Hypothalamus (tissue), 51 donors: ENCODE data around the gene SEC24A.
A peak's percentile ranks its signal among the peaks of the same experiment; 100 is the strongest.
"Not testable (repeated sequence)": the region's sequence is repeated elsewhere in the genome, so short reads cannot be mapped to it uniquely, and the experiment has no call there.

Experiments
- DNase-seq, 51 donors: peaks; one replicate each; lab custom pipeline; 2025; lab: John Stamatoyannopoulos, UW

The SEC24A gene

GRCh38 chr5:134648425-134649162, at the start of gene SEC24A:
Gene SEC24A (plus strand): TSS chr5:134648785. CDS start chr5:134649077, 292 bp downstream.
- peak; percentile 6 to 89 (median 71) for DNase-seq

- not testable (repeated sequence) for DNase-seq
Observed at GRCh38 chr5:134599820-134600219, 48.8 kb upstream of the SEC24A start.

GRCh38 chr5:134600600-134600999, 48.0 kb upstream of the SEC24A start:
- DNase-seq = peak in 1 of 51 donors; percentile 36

GRCh38 chr5:134603059-134603458, 45.5 kb upstream of the SEC24A start:
- no peak for DNase-seq

- DNase-seq = no peak
Observed at GRCh38 chr5:134604908-134605307, 43.7 kb upstream of the SEC24A start.

GRCh38 chr5:134606726-134607125, 41.9 kb upstream of the SEC24A start:
- DNase-seq = no peak

GRCh38 chr5:134608555-134608954, 40.0 kb upstream of the SEC24A start:
- DNase-seq = no peak

- no peak for DNase-seq
Observed at GRCh38 chr5:134609232-134609851, 39.2 kb upstream of the SEC24A start.

- DNase-seq = no peak
Observed at GRCh38 chr5:134610725-134611124, 37.9 kb upstream of the SEC24A start.

- no peak for DNase-seq
Observed at GRCh38 chr5:134611515-134611914, 37.1 kb upstream of the SEC24A start.

- DNase-seq = no peak
Observed at GRCh38 chr5:134614450-134615085, 34.0 kb upstream of the SEC24A start.

- DNase-seq = no peak
Observed at GRCh38 chr5:134620634-134621033, 28.0 kb upstream of the SEC24A start.

- DNase-seq = no peak
Observed at GRCh38 chr5:134625559-134625958, 23.0 kb upstream of the SEC24A start.

GRCh38 chr5:134626369-134627014, 22.1 kb upstream of the SEC24A start:
- no peak for DNase-seq

GRCh38 chr5:134634227-134634626, 14.4 kb upstream of the SEC24A start:
- DNase-seq = no peak

- not testable (repeated sequence) for DNase-seq
Observed at GRCh38 chr5:134635366-134635765, 13.2 kb upstream of the SEC24A start.

- no peak for DNase-seq
Observed at GRCh38 chr5:134637116-134637721, 11.4 kb upstream of the SEC24A start.

- DNase-seq = no peak
Observed at GRCh38 chr5:134638760-134639201, 9.8 kb upstream of the SEC24A start.

GRCh38 chr5:134642931-134643530, 5.6 kb upstream of the SEC24A start:
- no peak for DNase-seq

GRCh38 chr5:134647750-134648424, 698 bp upstream of the SEC24A start:
- DNase-seq = peak in 1 of 51 donors; percentile 36
